ENCODE results near the gene PTPN13.
A peak's percentile ranks its signal among the peaks of the same experiment; 100 is the strongest.

The PTPN13 gene

GRCh38 chr4:86759298-86759697 is 165.2 kb downstream of the PTPN13 start:
- no peaks in the 10 kb centered on the region for H3K9me3 Mint-ChIP-seq
- H3K27me3 Mint-ChIP-seq (ENCODE audit: low read depth, poor library complexity), result no peaks in the 10 kb centered on the region
- no peak for TF ChIP-seq CTCF (IDR thresholded peaks at IDR 0.05)
- no peak overlapping the region for H3K27ac Mint-ChIP-seq
- H3K4me1 Mint-ChIP-seq, result no peaks in the 10 kb centered on the region
- DNase-seq, result no peak
- H3K4me3 Mint-ChIP-seq, result no peak overlapping the region
- H3K36me3 Mint-ChIP-seq (ENCODE audit: low read depth), result peaks cover 50% of the 10 kb centered on the region

DNA sequence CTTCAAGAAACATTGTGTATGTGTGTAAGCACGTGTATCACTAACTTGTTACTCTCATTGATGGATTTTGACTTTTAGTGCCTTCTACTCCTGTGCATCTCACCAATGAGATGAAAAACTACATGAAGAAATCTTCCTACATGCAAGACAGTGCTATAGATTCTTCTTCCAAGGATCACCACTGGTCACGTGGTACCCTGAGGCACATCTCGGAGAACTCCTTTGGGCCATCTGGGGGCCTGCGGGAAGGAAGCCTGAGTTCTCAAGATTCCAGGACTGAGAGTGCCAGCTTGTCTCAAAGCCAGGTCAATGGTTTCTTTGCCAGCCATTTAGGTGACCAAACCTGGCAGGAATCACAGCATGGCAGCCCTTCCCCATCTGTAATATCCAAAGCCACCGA is 168.5 kb downstream of the PTPN13 start:
- Mint-ChIP-seq H3K4me1 (no peaks in the 10 kb centered on the region), H3K4me3 (no peak overlapping the region), H3K36me3 (ENCODE audit: low read depth) (peaks cover 68% of the 10 kb centered on the region), H3K27me3 (ENCODE audit: low read depth, poor library complexity) (no peaks in the 10 kb centered on the region), H3K9me3 (no peaks in the 10 kb centered on the region), H3K27ac (peak overlapping the region; percentile 63)
- no peak for TF ChIP-seq CTCF (IDR thresholded peaks at IDR 0.05)
- no peak for DNase-seq

GRCh38 chr4:86769794-86770193 is 175.7 kb downstream of the PTPN13 start:
- Mint-ChIP-seq H3K27ac (no peak overlapping the region), H3K9me3 (no peaks in the 10 kb centered on the region), H3K27me3 (ENCODE audit: low read depth, poor library complexity) (no peaks in the 10 kb centered on the region), H3K36me3 (ENCODE audit: low read depth) (peaks cover 77% of the 10 kb centered on the region), H3K4me1 (no peaks in the 10 kb centered on the region), H3K4me3 (no peak overlapping the region)
- no peak for TF ChIP-seq CTCF (IDR thresholded peaks at IDR 0.05)
- DNase-seq, result no peak

GRCh38 chr4:86771141-86771540 is 177.0 kb downstream of the PTPN13 start:
- H3K4me1 Mint-ChIP-seq, result no peaks in the 10 kb centered on the region
- no peak for DNase-seq
- H3K36me3 Mint-ChIP-seq (ENCODE audit: low read depth), result peaks cover 83% of the 10 kb centered on the region
- no peak overlapping the region for H3K27ac Mint-ChIP-seq
- no peaks in the 10 kb centered on the region for H3K27me3 Mint-ChIP-seq (ENCODE audit: low read depth, poor library complexity)
- TF ChIP-seq CTCF (IDR thresholded peaks at IDR 0.05), result no peak
- no peak overlapping the region for H3K4me3 Mint-ChIP-seq
- no peaks in the 10 kb centered on the region for H3K9me3 Mint-ChIP-seq

DNA sequence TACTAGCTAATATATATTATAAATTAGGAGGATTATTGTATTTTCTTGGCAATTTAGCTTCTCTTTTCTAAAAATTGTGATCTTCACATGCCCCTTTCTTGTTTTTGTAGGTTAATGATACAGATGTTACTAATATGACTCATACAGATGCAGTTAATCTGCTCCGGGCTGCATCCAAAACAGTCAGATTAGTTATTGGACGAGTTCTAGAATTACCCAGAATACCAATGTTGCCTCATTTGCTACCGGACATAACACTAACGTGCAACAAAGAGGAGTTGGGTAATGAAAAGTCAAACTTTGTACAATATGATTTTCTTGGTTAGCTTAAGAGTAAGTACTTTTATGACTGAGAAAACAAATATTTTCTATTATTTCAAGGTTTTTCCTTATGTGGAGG is 180.9 kb downstream of the PTPN13 start:
- Mint-ChIP-seq H3K27ac (no peak overlapping the region), H3K4me3 (no peak overlapping the region), H3K36me3 (ENCODE audit: low read depth) (peaks cover 84% of the 10 kb centered on the region), H3K9me3 (peaks cover 5% of the 10 kb centered on the region), H3K4me1 (peaks cover 16% of the 10 kb centered on the region), H3K27me3 (ENCODE audit: low read depth, poor library complexity) (no peaks in the 10 kb centered on the region)
- DNase-seq, result no peak
- no peak for TF ChIP-seq CTCF (IDR thresholded peaks at IDR 0.05)

GRCh38 chr4:86778175-86778574 is 184.1 kb downstream of the PTPN13 start:
- TF ChIP-seq CTCF (IDR thresholded peaks at IDR 0.05), result no peak
- Mint-ChIP-seq H3K27ac (peak overlapping the region; percentile 33), H3K9me3 (peaks cover 5% of the 10 kb centered on the region), H3K4me1 (peaks cover 16% of the 10 kb centered on the region), H3K36me3 (ENCODE audit: low read depth) (peaks cover 90% of the 10 kb centered on the region), H3K27me3 (ENCODE audit: low read depth, poor library complexity) (no peaks in the 10 kb centered on the region), H3K4me3 (peak overlapping the region; percentile 3)
- DNase-seq, result peak; percentile 43

All from nephron progenitor cell (in vitro differentiated cells).